PC-9 (cell line): Measurements from ENCODE around the gene RBM39.

Source experiments
- CTCF ChIP-seq: fragments of 200-600 bp; sonication (generic); conservative IDR thresholded peaks from 2 replicates; pipeline ENCODE4 v1.6.1; 2017; ENCODE audit warnings: mixed run types, antibody characterized with exemption, mild to moderate bottlenecking, moderate library complexity
- EZH2 ChIP-seq: fragments of 200-600 bp; sonication (generic); IDR thresholded peaks from 2 replicates; pipeline ENCODE4 v1.8.0; 2017; ENCODE audit warnings: antibody characterized with exemption, low read depth

- no peak for TF ChIP-seq CTCF
- TF ChIP-seq EZH2 = no peak
These were observed 15.0 kb downstream of the RBM39 start for GRCh38 chr20:35726842-35727711.
